IMR-90 (cell line): ENCODE data around the gene BTBD9. TPM values are rescaled to one million over a fixed set of nuclear protein-coding genes. Genes with fewer than 3 reads are reported as not detected.

Experiments
- ATAC-seq: fragments of 200-7000 bp; cut with Tn5 transposase; 2 replicates; pipeline ENCODE4 v1.9.1; 2020; ENCODE audit warnings: low read depth, mild to moderate bottlenecking, moderate library complexity
- BruUV-seq: library from RNA; stranded (reverse); fragments of 400-500 nt; replicated peaks from 2 replicates; lab custom pipeline; 2021; lab: Mats Ljungman, UMichigan
- CTCF ChIA-PET: fragments of 300-600 bp; formaldehyde crosslinking; extraction: SDS; loops from one replicate; lab custom pipeline; 2021; ENCODE audit warnings: antibody characterized with exemption; lab: Yijun Ruan, JAX
- POLR2A ChIA-PET: fragments of 300-600 bp; sonication (Branson Sonifier 250); formaldehyde crosslinking; loops from one replicate; lab custom pipeline; 2022; ENCODE audit warnings: antibody characterized with exemption; ENCODE audit not compliant: unreplicated experiment; lab: Charles Lee
- DNase-seq: peaks from one replicate; pipeline ENCODE4 v3.0.0; 2013
- H2AFZ ChIP-seq: replicated peaks from 2 replicates; pipeline ENCODE3; 2013; ENCODE audit warnings: low read length, mild to moderate bottlenecking; ENCODE audit not compliant: poor library complexity
- H2AK5ac ChIP-seq: 2 replicates; pipeline ENCODE4 v1.6.1; 2013; ENCODE audit warnings: low read depth, low read length, inconsistent platforms
- H2AK9ac ChIP-seq: replicated peaks from 2 replicates; pipeline ENCODE3; 2013; ENCODE audit warnings: mild to moderate bottlenecking, low read depth, low read length, moderate library complexity; ENCODE audit not compliant: poor library complexity
- H2BK120ac ChIP-seq: 2 replicates; pipeline ENCODE4 v1.6.1; 2013; ENCODE audit warnings: low read depth, low read length, inconsistent platforms
- H2BK15ac ChIP-seq: 3 replicates; pipeline ENCODE4 v1.6.1; 2013; ENCODE audit warnings: low read depth, low read length, inconsistent platforms
- H2BK20ac ChIP-seq: 2 replicates; pipeline ENCODE4 v1.6.1; 2013; ENCODE audit warnings: low read depth, mild to moderate bottlenecking, inconsistent platforms, low read length, moderate library complexity
- H2BK5ac ChIP-seq: 2 replicates; pipeline ENCODE4 v1.6.1; 2013; ENCODE audit warnings: mild to moderate bottlenecking, low read depth, low read length, inconsistent platforms; ENCODE audit not compliant: poor library complexity, severe bottlenecking
- H3K14ac ChIP-seq: replicated peaks from 2 replicates; pipeline ENCODE4 v1.6.1; 2013; ENCODE audit warnings: low read depth, low read length, inconsistent platforms
- H3K18ac ChIP-seq: 2 replicates; pipeline ENCODE4 v1.6.1; 2013; ENCODE audit warnings: low read depth, low read length, control low read depth
- H3K23ac ChIP-seq: 2 replicates; pipeline ENCODE4 v1.6.1; 2013; ENCODE audit warnings: low read depth, low read length, inconsistent platforms
- H3K27ac ChIP-seq: 2 replicates; pipeline ENCODE4 v1.5.1; 2013; ENCODE audit warnings: mild to moderate bottlenecking, control low read depth, low read length; ENCODE audit not compliant: insufficient read depth
- H3K27me3 ChIP-seq: 2 replicates; pipeline ENCODE4 v1.6.1; 2013; ENCODE audit warnings: low read length; ENCODE audit not compliant: control insufficient read depth, insufficient read depth
- H3K36me3 ChIP-seq: 2 replicates; pipeline ENCODE4 v1.6.1; 2013; ENCODE audit warnings: low read length, mixed read lengths; ENCODE audit not compliant: control insufficient read depth, insufficient read depth
- H3K4ac ChIP-seq: 2 replicates; pipeline ENCODE4 v1.6.1; 2013; ENCODE audit warnings: low read depth, low read length, inconsistent platforms
- H3K4me1 ChIP-seq: 2 replicates; pipeline ENCODE4 v1.6.1; 2013; ENCODE audit warnings: low read length, mixed read lengths; ENCODE audit not compliant: control insufficient read depth, insufficient read depth
- H3K4me2 ChIP-seq: 2 replicates; pipeline ENCODE4 v1.6.1; 2013; ENCODE audit warnings: low read depth, mild to moderate bottlenecking, control low read depth, low read length, moderate library complexity
- H3K4me3 ChIP-seq: 2 replicates; pipeline ENCODE4 v1.5.1; 2013; ENCODE audit warnings: low read depth, mild to moderate bottlenecking, control low read depth, low read length, moderate library complexity; ENCODE audit not compliant: insufficient read depth
- H3K56ac ChIP-seq: 2 replicates; pipeline ENCODE4 v1.6.1; 2013; ENCODE audit warnings: low read length, inconsistent platforms; ENCODE audit not compliant: insufficient read depth; ENCODE audit errors: extremely low read depth
- H3K79me1 ChIP-seq, 2 experiments: 2 replicates each; pipeline ENCODE4 v1.6.1; 2013; ENCODE audit warnings: low read length in 2 of 2, inconsistent platforms in 1 of 2, low read depth in 1 of 2
- H3K9ac ChIP-seq: 2 replicates; pipeline ENCODE4 v1.6.1; 2013; ENCODE audit warnings: low read depth, low read length, control low read depth
- H3K9me1 ChIP-seq: 2 replicates; pipeline ENCODE4 v1.6.1; 2013; ENCODE audit warnings: low read length, inconsistent platforms; ENCODE audit not compliant: insufficient read depth
- H3K9me3 ChIP-seq: 2 replicates; pipeline ENCODE4 v1.6.1; 2013; ENCODE audit warnings: low read length; ENCODE audit not compliant: control insufficient read depth, insufficient read depth
- H4K20me1 ChIP-seq: 2 replicates; pipeline ENCODE4 v1.6.1; 2013; ENCODE audit warnings: low read length, inconsistent platforms; ENCODE audit not compliant: insufficient read depth
- H4K5ac ChIP-seq: 2 replicates; pipeline ENCODE4 v1.6.1; 2013; ENCODE audit warnings: mild to moderate bottlenecking, low read depth, low read length, control low read depth
- H4K8ac ChIP-seq, 2 experiments: 2 replicates each; pipeline ENCODE4 v1.6.1; 2013; ENCODE audit warnings: low read depth in 2 of 2, low read length in 2 of 2, control low read depth in 1 of 2, inconsistent platforms in 1 of 2
- H4K91ac ChIP-seq: 2 replicates; pipeline ENCODE4 v1.6.1; 2013; ENCODE audit warnings: low read depth, low read length, inconsistent platforms; ENCODE audit not compliant: insufficient read depth
- CTCF ChIP-seq: conservative IDR thresholded peaks from 2 replicates; pipeline ENCODE4 v1.5.1; 2012; ENCODE audit warnings: mild to moderate bottlenecking, low read depth, low read length, improper control_type of control experiment
- RFX5 ChIP-seq: IDR thresholded peaks from 2 replicates; pipeline ENCODE4 v1.8.0; 2012; ENCODE audit warnings: low read depth, mild to moderate bottlenecking, low read length, moderate library complexity
- USF2 ChIP-seq: fragments of 150-350 bp; IDR thresholded peaks from 2 replicates; pipeline ENCODE4 v1.6.1; 2017; ENCODE audit warnings: mild to moderate bottlenecking, antibody characterized with exemption, low read length, low read depth
- WGBS, 2 experiments: methylation state at CpG; one replicate each; pipeline versions ENCODE4 v1.1.5 to v1.1.7; 2013; ENCODE audit warnings: missing lambda C conversion rate in 2 of 2; ENCODE audit not compliant: insufficient read length in 1 of 2; ENCODE audit errors: extremely low coverage in 2 of 2; 5-methylcytosine and 5-hydroxymethylcytosine counted together
- dilution Hi-C: fragments of 300-500 bp; cut with HindIII; formaldehyde crosslinking; loops from one replicate; pipeline ENCODE4 v1.14.3; 2018; ENCODE audit warnings: low sequenced_read_pairs; ENCODE audit not compliant: unreplicated experiment
- in situ Hi-C: fragments of 300-500 bp; cut with MboI; formaldehyde crosslinking; loops from 3 replicates; pipeline ENCODE4 v1.14.3; 2019; ENCODE audit warnings: low sequenced_read_pairs, inconsistent platforms, mixed read lengths
- intact Hi-C: fragments of 100-400 bp; cut with micrococcal nuclease; formaldehyde crosslinking; loops from 2 replicates; pipeline ENCODE4 v1.10.0; 2022
- polyA plus RNA-seq, 3 experiments: library from polyadenylated mRNA; depleted of rRNA; stranded (reverse); fragments of >200 nt; gene quantifications; 2 replicates each; pipeline ENCODE4 v1.2.3, GENCODE V29; 2012; ENCODE audit warnings: low replicate concordance in 1 of 3
- total RNA-seq: library from RNA; depleted of rRNA; stranded (reverse); fragments of >200 nt; gene quantifications from 2 replicates; pipeline ENCODE4 v1.2.3, GENCODE V29; 2012

Gene BTBD9
- total and polyA plus RNA-seq, 2 of the 4 experiments (the other 2 are of a cell fraction): 4.1 to 22.0 TPM

DNA sequence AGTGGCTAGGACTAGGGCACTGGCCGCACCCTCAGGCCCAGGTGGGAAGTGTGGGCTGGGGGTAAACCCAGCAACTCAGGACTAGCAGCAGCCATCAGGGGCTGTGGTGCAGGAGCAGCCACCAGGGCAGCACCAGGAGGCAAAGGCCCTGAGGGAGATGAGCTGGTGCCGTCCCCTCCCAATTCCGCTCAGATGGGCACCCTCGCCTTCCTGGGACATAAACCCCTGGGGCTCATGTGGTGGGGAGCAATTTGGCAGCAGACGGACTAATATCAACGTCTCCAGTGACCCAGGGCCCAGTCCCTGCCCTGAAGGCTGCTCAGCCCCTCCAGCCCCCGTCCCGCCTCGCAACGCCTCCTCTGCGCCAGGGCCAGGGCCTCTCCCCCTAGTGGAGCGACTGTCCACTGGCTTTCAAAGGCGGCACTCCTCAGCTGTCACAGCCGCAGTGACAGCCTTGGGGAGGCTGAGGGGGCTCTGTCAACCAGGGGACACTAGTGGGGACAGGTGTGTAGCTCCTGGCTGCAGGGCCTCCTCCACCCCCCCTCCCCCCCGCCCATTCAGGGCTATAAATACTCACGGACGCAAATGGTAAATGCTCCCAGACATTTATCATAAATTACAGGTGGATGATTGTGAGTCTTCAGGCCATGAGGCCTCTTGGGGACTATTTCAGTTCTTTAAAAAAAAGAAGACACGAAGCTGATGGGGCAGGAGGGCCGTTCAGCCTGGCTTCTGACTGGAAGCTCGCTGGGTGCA is 470.3 kb downstream of the BTBD9 start:
- DNase-seq (no peak), ATAC-seq (no peak)
- TF ChIP-seq USF2 (no peak), CTCF (no peak), RFX5 (no peak)
- Histone ChIP-seq H3K27me3 (no peaks in the 10 kb centered on the region), H3K36me3 (no peaks in the 10 kb centered on the region), H3K4me2 (no peak overlapping the region), H3K4me3 (no peak overlapping the region), H3K56ac (no peak overlapping the region), H3K9ac (no peak overlapping the region), H3K79me1 (no peaks in the 10 kb centered on the region), H3K14ac (no peak overlapping the region), H3K27ac (no peak overlapping the region), H4K20me1 (no peaks in the 10 kb centered on the region; the same call in 1 of the 2 replicates), H2BK120ac (no peak overlapping the region), H2BK20ac (no peak overlapping the region), H2BK5ac (no peak overlapping the region), H3K4me1 (no peaks in the 10 kb centered on the region), H3K9me1 (peaks cover 3% of the 10 kb centered on the region; the same call in 1 of the 2 replicates), H4K8ac (no peak overlapping the region), H3K23ac (no peak overlapping the region), H2BK15ac (no peak overlapping the region), H2AFZ (no peak overlapping the region), H2AK5ac (no peak overlapping the region), H4K5ac (no peak overlapping the region), H2AK9ac (no peak overlapping the region), H3K4ac (no peak overlapping the region), H4K91ac (no peak overlapping the region), H3K9me3 (no peaks in the 10 kb centered on the region), H3K18ac (no peak overlapping the region)
- intact Hi-C loops (no loop called here), in situ Hi-C loops (no loop called here), dilution Hi-C loops (no loop called here)
- BruUV-seq: no TSS peak
- POLR2A ChIA-PET: no interaction called here
- CTCF ChIA-PET: no interaction called here
- WGBS, 2 experiments: 90% methylated on average over 2 of the region's 20 CpGs; no CpG with 5 or more reads in 1 of the 2 experiments
